GM12872 (cell line): ENCODE measurements around the gene NCAM2.

Experiments used
- TF ChIP-seq, protein P1 (sequence below): IDR thresholded peaks from 3 replicates; pipeline ENCODE4 v1.5.1; 2011; ENCODE audit warnings: low read depth, mild to moderate bottlenecking, low read length, moderate library complexity; ENCODE audit not compliant: insufficient read depth

NCAM2 gene

DNA sequence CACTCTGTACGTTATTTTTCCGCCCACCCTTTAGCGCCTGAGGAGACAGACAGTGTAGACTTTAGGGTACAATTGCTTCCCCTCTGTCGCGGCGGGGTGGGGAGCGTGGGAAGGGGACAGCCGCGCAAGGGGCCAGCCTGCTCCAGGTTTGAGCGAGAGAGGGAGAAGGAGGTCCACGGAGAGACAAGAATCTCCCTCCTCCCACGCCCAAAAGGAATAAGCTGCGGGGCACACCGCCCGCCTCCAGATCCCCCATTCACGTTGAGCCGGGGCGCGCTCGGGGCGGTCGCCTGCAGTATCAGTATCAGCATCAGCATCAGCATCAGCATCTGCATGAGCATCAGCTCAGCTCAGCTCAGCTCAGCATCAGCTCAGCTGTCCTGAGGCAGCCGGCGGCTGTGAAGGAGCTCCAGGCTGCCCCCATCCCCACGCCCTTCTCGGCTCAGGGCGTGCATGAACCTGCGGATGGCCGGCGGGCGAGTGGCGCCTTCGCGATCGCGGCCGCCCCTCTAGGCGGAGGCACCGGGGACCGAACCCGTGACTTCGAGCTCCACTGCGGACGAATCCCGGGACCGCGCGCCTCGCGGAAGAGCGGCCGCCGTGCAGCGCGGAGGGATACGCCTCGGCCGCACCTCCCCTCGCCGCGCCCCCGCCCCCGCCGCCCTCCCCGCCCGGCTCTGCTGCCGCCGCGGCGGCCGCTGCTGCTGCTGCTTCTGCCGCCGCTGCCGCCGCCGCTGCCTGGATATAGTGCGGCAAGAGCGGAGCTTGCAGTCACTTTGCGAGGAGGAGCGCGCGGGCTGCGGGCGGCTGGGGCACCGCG lies at the start of gene NCAM2:
TSS of gene NCAM2 (plus strand) at position 774 of the 820 bp plus-strand sequence.
- TF ChIP-seq, protein P1, sequence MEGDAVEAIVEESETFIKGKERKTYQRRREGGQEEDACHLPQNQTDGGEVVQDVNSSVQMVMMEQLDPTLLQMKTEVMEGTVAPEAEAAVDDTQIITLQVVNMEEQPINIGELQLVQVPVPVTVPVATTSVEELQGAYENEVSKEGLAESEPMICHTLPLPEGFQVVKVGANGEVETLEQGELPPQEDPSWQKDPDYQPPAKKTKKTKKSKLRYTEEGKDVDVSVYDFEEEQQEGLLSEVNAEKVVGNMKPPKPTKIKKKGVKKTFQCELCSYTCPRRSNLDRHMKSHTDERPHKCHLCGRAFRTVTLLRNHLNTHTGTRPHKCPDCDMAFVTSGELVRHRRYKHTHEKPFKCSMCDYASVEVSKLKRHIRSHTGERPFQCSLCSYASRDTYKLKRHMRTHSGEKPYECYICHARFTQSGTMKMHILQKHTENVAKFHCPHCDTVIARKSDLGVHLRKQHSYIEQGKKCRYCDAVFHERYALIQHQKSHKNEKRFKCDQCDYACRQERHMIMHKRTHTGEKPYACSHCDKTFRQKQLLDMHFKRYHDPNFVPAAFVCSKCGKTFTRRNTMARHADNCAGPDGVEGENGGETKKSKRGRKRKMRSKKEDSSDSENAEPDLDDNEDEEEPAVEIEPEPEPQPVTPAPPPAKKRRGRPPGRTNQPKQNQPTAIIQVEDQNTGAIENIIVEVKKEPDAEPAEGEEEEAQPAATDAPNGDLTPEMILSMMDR: no peak

DNA sequence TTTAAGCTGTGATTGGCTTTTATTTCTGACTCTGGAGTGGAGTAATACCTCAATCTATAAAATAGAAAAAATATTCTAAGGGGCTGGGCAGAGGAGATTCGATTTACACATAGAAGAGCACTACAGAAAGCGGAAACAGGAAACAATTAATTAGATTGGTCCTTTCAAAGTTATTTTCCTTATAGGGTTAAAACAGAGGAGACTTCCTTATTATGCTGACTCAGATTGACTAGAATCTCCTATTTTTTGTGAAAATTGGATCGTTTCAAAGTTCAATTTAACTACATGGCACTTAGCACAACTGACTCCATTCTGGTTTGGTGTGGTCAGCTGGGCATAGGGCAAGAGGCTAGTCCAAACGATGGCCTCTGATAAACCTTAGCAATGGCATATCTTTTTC lies 48.3 kb upstream of the NCAM2 start:
- TF ChIP-seq, protein P1: no peak

DNA sequence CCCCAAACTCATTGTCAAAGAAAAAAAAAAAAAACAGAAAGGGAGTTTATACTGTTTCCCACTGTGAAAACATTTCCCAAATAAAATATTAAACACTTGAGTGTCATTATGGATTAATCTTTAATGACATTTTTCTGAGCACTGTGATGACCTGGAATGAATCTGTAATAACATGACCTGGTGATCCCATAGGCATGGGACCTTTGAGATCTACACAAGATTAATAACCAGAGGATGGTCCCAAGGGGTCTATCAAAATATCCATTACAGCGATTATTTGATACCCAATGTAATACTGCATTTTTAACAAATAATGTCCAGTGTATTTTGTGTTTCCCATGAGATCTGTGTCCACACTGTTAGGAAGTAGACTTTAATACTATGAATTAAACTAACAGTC lies 32.4 kb upstream of the NCAM2 start:
- TF ChIP-seq, protein P1: no peak

DNA sequence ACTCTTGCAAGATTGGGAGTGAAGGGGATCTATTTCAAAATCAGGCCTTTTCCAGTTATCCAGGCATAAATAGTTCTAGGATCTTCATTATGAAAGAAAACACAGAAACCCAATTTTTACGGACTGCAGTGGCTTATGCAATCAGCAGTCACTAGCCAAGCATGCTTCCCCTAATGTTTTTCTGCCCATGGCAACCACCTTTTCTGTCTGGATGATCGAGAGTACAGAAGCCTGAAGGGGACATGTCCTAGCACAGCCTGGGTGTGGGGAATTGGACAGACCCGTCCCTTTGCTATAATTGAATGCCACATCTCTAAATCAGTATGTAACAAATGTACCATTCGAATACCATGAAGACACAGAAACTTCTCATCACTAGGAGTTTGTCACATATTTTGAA lies 29.8 kb upstream of the NCAM2 start:
- TF ChIP-seq, protein P1: no peak

DNA sequence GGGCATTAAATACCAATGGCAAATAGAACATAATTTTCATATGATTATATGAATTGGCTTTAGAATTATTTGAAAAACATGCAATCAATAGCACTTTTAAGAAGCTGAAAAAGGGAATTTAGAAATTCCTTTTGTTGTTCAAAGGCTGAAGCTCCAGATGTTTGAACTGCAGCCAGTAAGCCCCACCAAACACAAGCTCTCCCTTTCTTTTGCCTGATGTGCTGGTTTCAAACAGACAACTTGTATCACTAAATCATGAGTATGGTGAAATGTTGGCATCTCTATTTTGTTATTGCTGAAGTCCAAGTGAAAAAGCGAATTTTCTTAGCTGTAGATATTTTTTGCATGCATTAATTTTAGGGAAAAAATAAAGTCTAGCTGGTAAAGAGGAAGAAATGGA lies 27.5 kb upstream of the NCAM2 start:
- TF ChIP-seq, protein P1: no peak

DNA sequence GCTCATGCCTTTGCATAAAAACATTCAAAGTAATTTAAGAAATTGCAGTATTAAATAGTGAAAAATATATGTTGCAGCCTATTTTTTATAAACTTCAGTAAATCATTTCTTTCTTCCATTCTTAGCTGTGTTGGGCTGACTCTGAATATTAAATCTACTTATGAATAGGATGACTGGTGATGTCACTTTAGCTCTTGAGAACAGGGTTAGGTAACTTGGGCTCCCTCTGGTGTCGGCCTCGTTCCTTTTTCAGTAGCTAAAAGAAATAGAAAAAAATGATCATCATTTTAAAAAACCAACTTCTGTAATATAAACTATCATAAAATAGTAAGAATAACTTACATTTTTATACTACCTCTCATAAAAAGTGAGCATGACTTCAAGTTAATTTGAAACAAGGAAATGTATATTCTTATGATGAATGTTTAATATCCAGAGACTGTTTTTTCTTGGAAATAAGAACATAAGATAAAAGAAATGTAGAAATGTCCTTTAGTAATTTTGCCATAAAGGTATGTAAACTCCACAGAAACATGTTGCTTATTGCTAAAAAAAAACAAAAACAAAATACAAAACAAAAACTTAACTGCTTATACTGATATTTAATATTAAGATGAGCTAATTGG lies 26.8 kb upstream of the NCAM2 start:
- TF ChIP-seq, protein P1: no peak

DNA sequence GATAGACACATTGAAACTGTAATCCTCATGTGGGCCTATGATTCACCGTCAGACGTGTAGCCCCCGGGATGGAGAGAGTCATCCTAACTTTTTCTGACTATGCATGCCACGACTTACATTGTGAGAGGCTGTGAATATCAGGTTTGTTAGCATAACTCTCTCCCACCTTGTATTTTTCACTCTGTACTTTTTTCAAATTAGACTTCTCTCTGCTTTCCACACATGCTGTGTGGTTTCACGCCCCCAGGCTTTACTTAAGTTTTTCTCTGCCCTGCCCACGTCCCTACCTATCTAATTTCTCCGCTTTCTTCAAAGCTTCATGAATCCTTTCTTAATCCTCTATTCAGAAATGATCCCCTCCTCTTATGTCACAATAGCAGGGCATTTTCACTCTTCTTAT lies 3.4 kb upstream of the NCAM2 start:
- TF ChIP-seq, protein P1: no peak
